ENCODE results near the gene NSD1. TPM values are rescaled to one million over a fixed set of nuclear protein-coding genes. Genes with fewer than 3 reads are reported as not detected.

NSD1 gene
- total and polyA plus RNA-seq, 9 of the 15 experiments (the other 6 are each of a cell fraction or from before 2014, with no cell fraction given), result 3.8 to 51.0 (median 24.7) TPM

- TF ChIP-seq TCF7 (IDR thresholded peaks at IDR 0.05; ENCODE audit: borderline replicate concordance), result no peak
- no peak for TF ChIP-seq FOS (IDR thresholded peaks at IDR 0.05; ENCODE audit: extremely low read depth, insufficient read length)
- TF ChIP-seq POLR3A (IDR thresholded peaks at IDR 0.05; ENCODE audit: borderline replicate concordance, extremely low read depth, insufficient read depth, insufficient read length), result no peak
- no peak for TF ChIP-seq NCOA6 (IDR thresholded peaks at IDR 0.05)
- no peak for TF ChIP-seq CHCHD3 (CRISPR knock-in tag; IDR thresholded peaks at IDR 0.05)
- TF ChIP-seq ZNF347 (CRISPR knock-in tag; IDR thresholded peaks at IDR 0.05; ENCODE audit: low read depth), result no peak
- peak in 2 of 3 experiments; percentile 84 to 88 for TF ChIP-seq YY1 (IDR thresholded peaks at IDR 0.05; ENCODE audit: borderline replicate concordance in 1 of 3, control insufficient read depth in 1 of 3, extremely low read depth in 1 of 3, insufficient read depth in 3 of 3, insufficient read length in 1 of 3, insufficient replicate concordance in 2 of 3, low read depth in 1 of 3, low read length in 2 of 3)
- no peak for TF ChIP-seq KHSRP (IDR thresholded peaks at IDR 0.05)
- TF ChIP-seq MYC (IDR thresholded peaks at IDR 0.05; ENCODE audit: low read depth, low read length), result peak; percentile 85
- TF ChIP-seq MYC (CRISPR knock-in tag; IDR thresholded peaks at IDR 0.05; ENCODE audit: borderline replicate concordance, low read depth), result peak; percentile 35; the same call in 1 of the 2 replicates
- peak; percentile 51; the same call in 1 of the 2 replicates for TF ChIP-seq ZNF263 (CRISPR knock-in tag; IDR thresholded peaks at IDR 0.05; ENCODE audit: borderline replicate concordance)
- no peak; the same call in 1 of the 2 replicates for TF ChIP-seq ATF1 (CRISPR knock-in tag; IDR thresholded peaks at IDR 0.05)
- TF ChIP-seq ATF1 (tag; IDR thresholded peaks at IDR 0.05), result peak; percentile 80
- TF ChIP-seq RREB1 (CRISPR knock-in tag; IDR thresholded peaks at IDR 0.05), result no peak
- TF ChIP-seq CHD2 (IDR thresholded peaks at IDR 0.05; ENCODE audit: low read depth, low read length), result 0 out of 2 replicates have a peak, but pooled peaks have one; percentile 14
- TF ChIP-seq POLR2B (IDR thresholded peaks at IDR 0.05; ENCODE audit: low read depth, partially characterized antibody), result peak; percentile 28
- TF ChIP-seq MLLT1 (IDR thresholded peaks at IDR 0.05), result no peak
- peak; percentile 68 for TF ChIP-seq E2F8 (IDR thresholded peaks at IDR 0.05; ENCODE audit: low read depth, partially characterized antibody)
Measured at GRCh38 chr5:177303121-177303924, 169.8 kb downstream of the NSD1 start, which contains the start of the genes PRELID1 and RAB24 (continued).

Data from K562 (cell line).